AG09309 (cell line): ENCODE results near the gene PSEN2.

Experiments used
- DNase-seq: peaks from one replicate; pipeline ENCODE4 v3.0.0-alpha.2; 2010; ENCODE audit warnings: low read depth
- H3K4me3 ChIP-seq: 2 replicates; pipeline ENCODE4 v1.5.1; 2011; ENCODE audit warnings: mild to moderate bottlenecking, low read depth, low read length, moderate library complexity; ENCODE audit not compliant: control insufficient read depth
- TF ChIP-seq, protein P1 (sequence below): IDR thresholded peaks from 2 replicates; pipeline ENCODE4 v1.5.1; 2011; ENCODE audit warnings: mild to moderate bottlenecking, low read depth, low read length, inconsistent platforms; ENCODE audit not compliant: insufficient read depth, control insufficient read depth; ENCODE audit errors: missing control alignments

Gene PSEN2

GRCh38 chr1:226865590-226865989 lies 4.8 kb upstream of the PSEN2 start:
- no peak for DNase-seq
- TF ChIP-seq, protein P1, sequence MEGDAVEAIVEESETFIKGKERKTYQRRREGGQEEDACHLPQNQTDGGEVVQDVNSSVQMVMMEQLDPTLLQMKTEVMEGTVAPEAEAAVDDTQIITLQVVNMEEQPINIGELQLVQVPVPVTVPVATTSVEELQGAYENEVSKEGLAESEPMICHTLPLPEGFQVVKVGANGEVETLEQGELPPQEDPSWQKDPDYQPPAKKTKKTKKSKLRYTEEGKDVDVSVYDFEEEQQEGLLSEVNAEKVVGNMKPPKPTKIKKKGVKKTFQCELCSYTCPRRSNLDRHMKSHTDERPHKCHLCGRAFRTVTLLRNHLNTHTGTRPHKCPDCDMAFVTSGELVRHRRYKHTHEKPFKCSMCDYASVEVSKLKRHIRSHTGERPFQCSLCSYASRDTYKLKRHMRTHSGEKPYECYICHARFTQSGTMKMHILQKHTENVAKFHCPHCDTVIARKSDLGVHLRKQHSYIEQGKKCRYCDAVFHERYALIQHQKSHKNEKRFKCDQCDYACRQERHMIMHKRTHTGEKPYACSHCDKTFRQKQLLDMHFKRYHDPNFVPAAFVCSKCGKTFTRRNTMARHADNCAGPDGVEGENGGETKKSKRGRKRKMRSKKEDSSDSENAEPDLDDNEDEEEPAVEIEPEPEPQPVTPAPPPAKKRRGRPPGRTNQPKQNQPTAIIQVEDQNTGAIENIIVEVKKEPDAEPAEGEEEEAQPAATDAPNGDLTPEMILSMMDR = no peak
- no peak overlapping the region for H3K4me3 ChIP-seq

- no peak overlapping the region for H3K4me3 ChIP-seq
- TF ChIP-seq, protein P1 = no peak
- DNase-seq = no peak
Measured at GRCh38 chr1:226867461-226868054, 2.9 kb upstream of the PSEN2 start.

DNA sequence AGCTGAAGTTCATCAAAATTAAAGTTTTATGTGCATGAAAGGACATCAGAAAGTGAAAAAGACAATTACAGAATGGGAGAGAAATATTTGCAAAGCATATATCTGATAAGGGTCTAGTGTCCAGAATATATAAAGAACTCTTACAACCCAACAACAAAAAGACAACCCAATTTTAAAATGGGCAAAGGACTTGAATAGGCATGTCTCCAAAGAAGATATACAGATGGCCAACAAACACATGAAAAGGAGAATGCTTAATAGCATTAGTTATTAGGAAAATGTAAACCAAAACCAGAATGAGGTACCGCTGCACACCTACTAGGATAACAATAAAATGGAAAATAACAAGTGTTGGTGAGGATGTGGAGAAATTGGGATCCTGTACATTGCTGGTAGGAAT lies 1.7 kb upstream of the PSEN2 start:
- no peak overlapping the region for H3K4me3 ChIP-seq
- no peak for DNase-seq
- TF ChIP-seq, protein P1 = no peak

- no peak for DNase-seq
- TF ChIP-seq, protein P1 = no peak
- H3K4me3 ChIP-seq = peak overlapping the region; percentile 60
Measured at GRCh38 chr1:226870026-226870400, 403 bp upstream of the PSEN2 start.

GRCh38 chr1:226871636-226872327 lies 1.4 kb downstream of the PSEN2 start:
- TF ChIP-seq, protein P1 = no peak
- H3K4me3 ChIP-seq = no peak overlapping the region
- no peak for DNase-seq

DNA sequence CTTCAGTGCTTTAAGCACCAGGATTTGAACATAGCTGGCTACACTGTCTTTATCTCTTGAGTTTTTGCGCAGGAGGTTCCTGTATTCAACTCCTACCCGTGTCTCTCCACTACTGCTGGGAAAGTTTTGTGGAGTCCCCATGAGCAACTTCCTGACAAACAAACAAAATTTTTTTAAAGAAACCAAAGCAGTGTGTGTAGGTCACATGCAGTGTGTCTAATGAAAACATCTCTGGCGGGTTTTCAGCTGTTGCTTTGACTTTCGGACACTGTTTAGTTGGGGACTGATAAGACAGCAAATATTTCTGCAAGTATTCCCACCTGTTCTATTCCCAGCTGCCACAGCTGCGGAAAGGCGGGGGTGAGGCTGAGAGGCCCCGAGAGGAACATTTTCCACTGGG lies 2.0 kb downstream of the PSEN2 start:
- TF ChIP-seq, protein P1 = no peak
- H3K4me3 ChIP-seq = no peak overlapping the region
- no peak for DNase-seq
